Testis (tissue), 5 donors: ENCODE results near the gene AVPI1. TPM values are rescaled to one million over a fixed set of nuclear protein-coding genes. Genes with fewer than 3 reads are reported as not detected.

Experiments
- DNase-seq: peaks from one replicate; pipeline ENCODE4 v3.0.0-alpha.2; 2019
- H3K27ac ChIP-seq, 2 donors: fragments of 200-600 bp; sonication (generic); one replicate each; pipeline ENCODE4 v1.5.1; 2019
- H3K27me3 ChIP-seq: fragments of 200-600 bp; sonication (generic); one replicate; pipeline ENCODE4 v1.5.1; 2019
- H3K36me3 ChIP-seq: fragments of 200-600 bp; sonication (generic); one replicate; pipeline ENCODE4 v1.5.1; 2017; ENCODE audit warnings: low read depth; ENCODE audit errors: missing control alignments
- H3K4me1 ChIP-seq: fragments of 200-600 bp; sonication (generic); one replicate; pipeline ENCODE4 v1.5.1; 2019
- H3K4me3 ChIP-seq, 2 donors: fragments of 200-600 bp; sonication (generic); one replicate each; pipeline ENCODE4 v1.5.1; 2017 to 2019
- H3K9me3 ChIP-seq: fragments of 200-600 bp; sonication (generic); one replicate; pipeline ENCODE4 v1.5.1; 2017
- POLR2A ChIP-seq: fragments of 450-650 bp; IDR thresholded peaks from one replicate; pipeline ENCODE4 v1.6.1; 2017; ENCODE audit warnings: antibody characterized with exemption, mild to moderate bottlenecking, moderate library complexity
- WGBS, 2 donors: methylation state at CpG; one replicate each; pipeline ENCODE4 v1.1.5; 2018; 5-methylcytosine and 5-hydroxymethylcytosine counted together
- intact Hi-C: fragments of 100-400 bp; cut with DNase I; formaldehyde crosslinking; loops from one replicate; pipeline ENCODE4 v1.15.1; 2023; ENCODE audit warnings: low total_unique reads
- long read RNA-seq, 2 donors: transcript quantifications; one replicate each; lab custom pipeline, GENCODE V29; 2026
- polyA plus RNA-seq: library from polyadenylated mRNA; stranded (reverse); fragments of 350-450 nt; fragmentation: Illumina TruSeq; extraction: RNeasy Lipid Tissue Mini Kit (QIAGEN cat#74804); gene quantifications from one replicate; pipeline ENCODE4 v1.2.3, GENCODE V29; 2014; ENCODE audit warnings: low read depth, low replicate concordance; ENCODE audit not compliant: insufficient read depth
- total RNA-seq, 2 donors: library from RNA; depleted of rRNA; stranded (reverse); fragments of >200 nt; gene quantifications; one replicate each; pipeline ENCODE4 v1.2.3, GENCODE V29; 2016
- TF ChIP-seq, protein P1 (sequence below), 3 experiments: fragments of 450-650 bp in 2 of 3; fragments of 200-600 bp in 1 of 3; sonication (generic) in 1 of 3; IDR thresholded peaks; one replicate each; pipeline ENCODE4 v1.5.1; 2016 to 2019; ENCODE audit warnings: antibody characterized with exemption in 3 of 3, mild to moderate bottlenecking in 2 of 3, moderate library complexity in 1 of 3

The AVPI1 gene, protein sequence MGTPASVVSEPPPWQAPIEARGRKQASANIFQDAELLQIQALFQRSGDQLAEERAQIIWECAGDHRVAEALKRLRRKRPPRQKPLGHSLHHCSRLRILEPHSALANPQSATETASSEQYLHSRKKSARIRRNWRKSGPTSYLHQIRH
- total RNA-seq = 10 to 100 TPM; 23.0 to 28.3 TPM
- 26.4 TPM for polyA plus RNA-seq
- long read RNA-seq, donor 1, partial matches to known transcripts = 0 of 12 reads
- long read RNA-seq, donor 1, other reads (novel, unspliced or antisense) = 10 of 12 reads
- long read RNA-seq, donor 2, transcript AVPI1-201 (3 exons, 1,457 nt) = major isoform, 13 of 22 reads
- long read RNA-seq, donor 2, partial matches to known transcripts = 0 of 22 reads
- long read RNA-seq, donor 2, other reads (novel, unspliced or antisense) = 9 of 22 reads

DNA sequence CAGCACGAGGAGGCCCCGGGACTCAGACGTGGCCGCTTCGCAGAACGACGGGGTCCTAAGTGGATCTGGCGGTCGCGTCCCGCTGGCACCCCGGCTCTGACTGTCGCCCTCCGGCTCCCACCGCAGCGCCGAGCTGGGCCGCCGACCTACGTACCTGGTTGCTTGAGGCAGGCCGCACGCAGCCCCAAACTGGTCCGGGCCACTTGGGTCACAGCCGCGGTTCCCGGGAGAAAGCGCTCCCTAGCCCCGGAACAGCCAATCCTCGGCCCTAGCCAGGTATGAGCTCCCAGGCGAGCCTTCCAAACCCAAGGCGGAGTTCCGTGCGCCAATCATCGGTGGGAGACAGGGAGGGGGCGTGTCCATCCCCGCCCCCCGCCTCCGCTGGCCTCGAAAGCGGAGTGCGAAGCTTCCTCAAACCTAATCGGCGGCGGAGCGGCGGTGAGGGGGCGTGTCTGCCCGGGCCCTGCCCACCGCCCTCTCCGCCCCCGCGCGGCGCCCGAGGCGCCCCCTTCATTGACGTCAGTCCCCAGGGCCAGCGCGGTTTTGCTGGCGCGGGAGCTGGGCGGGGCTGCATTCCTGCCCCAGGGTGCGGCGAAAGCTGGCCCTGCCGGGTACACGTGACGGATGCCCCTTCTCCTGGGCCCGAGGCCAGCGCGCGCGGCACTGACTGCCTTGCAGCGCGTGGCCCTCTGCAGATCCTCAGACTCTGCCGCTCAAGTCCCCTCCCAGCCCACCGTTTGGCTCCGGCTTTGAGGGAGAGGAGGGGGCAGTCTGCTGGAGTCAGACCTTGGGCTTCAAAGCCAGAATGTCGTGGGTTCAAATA lies at the start of gene AVPI1:
Gene AVPI1 (minus strand): TSS at position 280 of the 823 bp plus-strand sequence. CDS start 7,336 bp downstream, outside the sequence.
- DNase-seq = peak; percentile 98
- H3K9me3 ChIP-seq = no peaks in the 10 kb centered on the region
- H3K4me3 ChIP-seq = peak within 1 kb of the TSS; percentile 62 to 74
- no peaks in the 10 kb centered on the region for H3K27me3 ChIP-seq
- TF ChIP-seq POLR2A = peak; percentile 93
- TF ChIP-seq, protein P1, sequence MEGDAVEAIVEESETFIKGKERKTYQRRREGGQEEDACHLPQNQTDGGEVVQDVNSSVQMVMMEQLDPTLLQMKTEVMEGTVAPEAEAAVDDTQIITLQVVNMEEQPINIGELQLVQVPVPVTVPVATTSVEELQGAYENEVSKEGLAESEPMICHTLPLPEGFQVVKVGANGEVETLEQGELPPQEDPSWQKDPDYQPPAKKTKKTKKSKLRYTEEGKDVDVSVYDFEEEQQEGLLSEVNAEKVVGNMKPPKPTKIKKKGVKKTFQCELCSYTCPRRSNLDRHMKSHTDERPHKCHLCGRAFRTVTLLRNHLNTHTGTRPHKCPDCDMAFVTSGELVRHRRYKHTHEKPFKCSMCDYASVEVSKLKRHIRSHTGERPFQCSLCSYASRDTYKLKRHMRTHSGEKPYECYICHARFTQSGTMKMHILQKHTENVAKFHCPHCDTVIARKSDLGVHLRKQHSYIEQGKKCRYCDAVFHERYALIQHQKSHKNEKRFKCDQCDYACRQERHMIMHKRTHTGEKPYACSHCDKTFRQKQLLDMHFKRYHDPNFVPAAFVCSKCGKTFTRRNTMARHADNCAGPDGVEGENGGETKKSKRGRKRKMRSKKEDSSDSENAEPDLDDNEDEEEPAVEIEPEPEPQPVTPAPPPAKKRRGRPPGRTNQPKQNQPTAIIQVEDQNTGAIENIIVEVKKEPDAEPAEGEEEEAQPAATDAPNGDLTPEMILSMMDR (IDR thresholded peaks at IDR 0.05) = no peak
- peaks cover 49% of the 10 kb centered on the region for H3K4me1 ChIP-seq
- no peaks in the 10 kb centered on the region for H3K36me3 ChIP-seq
- H3K27ac ChIP-seq = peak within 1 kb of the TSS; percentile 79 to 96
- intact Hi-C loops = loop anchor here (10.0 kb wide), 1 partner anchor 48 kb away; the partner anchor contains the start of gene ZFYVE27
- WGBS, 2 donors = 0 to 1% methylated on average over 10 to 42 of the region's 78 CpGs

DNA sequence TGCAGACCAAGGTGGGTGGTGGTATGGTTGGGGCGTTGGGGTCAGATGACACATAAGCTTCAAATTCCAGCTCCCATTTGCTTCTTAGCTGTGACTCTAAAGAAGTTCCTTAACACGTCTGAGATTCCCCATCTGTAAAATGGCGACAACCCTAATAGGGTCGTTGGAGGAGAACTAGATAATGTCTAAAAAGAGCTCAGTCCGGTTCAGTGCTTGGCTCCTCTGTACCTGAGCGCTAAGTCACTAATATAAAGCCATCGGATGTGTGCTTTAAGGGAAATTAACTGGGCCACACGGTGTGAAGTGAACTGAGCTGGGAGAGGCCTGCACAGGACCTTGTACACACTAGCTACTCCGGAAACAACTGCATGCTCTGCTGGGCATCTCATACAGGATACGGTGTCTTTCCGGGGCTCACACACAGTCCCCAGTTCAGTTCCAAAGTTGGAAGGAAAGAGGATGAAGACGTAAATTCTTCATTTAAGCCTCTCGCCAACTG lies 49.4 kb upstream of the AVPI1 start:
- H3K27me3 ChIP-seq = no peaks in the 10 kb centered on the region
- peaks cover 10% of the 10 kb centered on the region for H3K4me1 ChIP-seq
- H3K27ac ChIP-seq = peak overlapping the region in 1 of 2 donors; percentile 78
- no peaks in the 10 kb centered on the region for H3K9me3 ChIP-seq
- peak overlapping the region; percentile 82 to 97 for H3K4me3 ChIP-seq
- 45 to 49% methylated on average over 13 of the region's 13 CpGs for WGBS, 2 donors
- intact Hi-C loops = loop anchor here (10.0 kb wide), 1 partner anchor 52 kb away; the partner anchor contains the start of gene AVPI1
- H3K36me3 ChIP-seq = no peaks in the 10 kb centered on the region
- no peak for DNase-seq
- TF ChIP-seq POLR2A = no peak
- TF ChIP-seq, protein P1 (IDR thresholded peaks at IDR 0.05) = no peak

DNA sequence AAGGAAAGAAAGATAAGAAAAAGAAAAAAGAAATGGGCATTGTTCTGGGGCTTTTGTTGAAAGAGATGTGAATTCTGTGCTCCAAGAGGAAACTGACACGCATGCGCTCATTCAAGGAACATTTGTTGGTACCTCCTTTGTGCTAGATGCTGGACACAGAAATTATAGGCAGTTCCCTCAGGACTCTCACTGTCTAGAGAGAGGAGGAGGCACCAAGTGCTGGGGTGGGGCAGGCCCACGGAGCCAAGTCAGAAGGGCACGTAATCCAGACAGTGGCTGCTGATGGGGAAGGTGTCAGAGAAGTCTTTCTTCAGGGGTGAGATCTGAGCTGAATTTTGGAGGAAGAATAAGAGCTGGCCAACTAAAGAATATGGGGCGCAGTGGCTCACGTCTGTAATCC lies 47.0 kb upstream of the AVPI1 start:
- H3K4me1 ChIP-seq = peaks cover 10% of the 10 kb centered on the region
- intact Hi-C loops = loop anchor here (10.0 kb wide), 1 partner anchor 49 kb away; the partner anchor contains the start of gene AVPI1
- H3K27me3 ChIP-seq = no peaks in the 10 kb centered on the region
- no peak for DNase-seq
- H3K36me3 ChIP-seq = no peaks in the 10 kb centered on the region
- TF ChIP-seq POLR2A = no peak
- TF ChIP-seq, protein P1 (IDR thresholded peaks at IDR 0.05) = no peak
- no peak overlapping the region for H3K27ac ChIP-seq
- no peaks in the 10 kb centered on the region for H3K9me3 ChIP-seq
- 81 to 90% methylated on average over 6 of the region's 6 CpGs for WGBS, 2 donors
- H3K4me3 ChIP-seq = no peak overlapping the region

DNA sequence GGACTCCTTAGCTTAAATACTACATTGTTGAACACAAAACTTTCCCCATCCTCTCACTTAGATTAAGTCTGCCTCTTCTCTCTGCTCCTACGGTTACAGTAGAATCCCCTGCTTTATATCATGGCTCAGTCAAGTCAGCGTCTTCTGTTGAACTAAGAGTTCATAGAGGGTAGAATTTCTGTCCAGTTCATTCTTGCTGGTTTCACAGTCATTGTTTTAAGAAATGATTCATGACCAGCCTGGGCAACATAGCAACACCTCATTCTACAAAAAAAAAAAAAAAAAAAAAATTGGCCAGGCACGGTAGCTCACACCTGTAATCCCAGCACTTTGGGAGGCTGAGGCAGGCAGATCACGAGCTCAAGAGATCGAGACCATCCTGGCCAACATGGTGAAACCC lies 46.2 kb upstream of the AVPI1 start:
- Histone ChIP-seq H3K9me3 (no peaks in the 10 kb centered on the region), H3K36me3 (no peaks in the 10 kb centered on the region), H3K27ac (no peak overlapping the region), H3K4me3 (no peak overlapping the region), H3K4me1 (peaks cover 6% of the 10 kb centered on the region), H3K27me3 (no peaks in the 10 kb centered on the region)
- 83 to 84% methylated on average over 5 of the region's 5 CpGs for WGBS, 2 donors
- intact Hi-C loops = loop anchor here (10.0 kb wide), 1 partner anchor 48 kb away; the partner anchor contains the start of gene AVPI1
- TF ChIP-seq POLR2A = no peak
- TF ChIP-seq, protein P1 (IDR thresholded peaks at IDR 0.05) = no peak
- DNase-seq = no peak
